GM18519 (cell line): ENCODE data around the gene RALGDS.

Source experiments
- ATAC-seq: cut with Tn5 transposase; IDR thresholded peaks from one replicate; pipeline ENCODE4 v1.9.1; 2021; ENCODE audit warnings: mild to moderate bottlenecking, moderate library complexity; ENCODE audit not compliant: unreplicated experiment, low FRiP score

Gene RALGDS

DNA sequence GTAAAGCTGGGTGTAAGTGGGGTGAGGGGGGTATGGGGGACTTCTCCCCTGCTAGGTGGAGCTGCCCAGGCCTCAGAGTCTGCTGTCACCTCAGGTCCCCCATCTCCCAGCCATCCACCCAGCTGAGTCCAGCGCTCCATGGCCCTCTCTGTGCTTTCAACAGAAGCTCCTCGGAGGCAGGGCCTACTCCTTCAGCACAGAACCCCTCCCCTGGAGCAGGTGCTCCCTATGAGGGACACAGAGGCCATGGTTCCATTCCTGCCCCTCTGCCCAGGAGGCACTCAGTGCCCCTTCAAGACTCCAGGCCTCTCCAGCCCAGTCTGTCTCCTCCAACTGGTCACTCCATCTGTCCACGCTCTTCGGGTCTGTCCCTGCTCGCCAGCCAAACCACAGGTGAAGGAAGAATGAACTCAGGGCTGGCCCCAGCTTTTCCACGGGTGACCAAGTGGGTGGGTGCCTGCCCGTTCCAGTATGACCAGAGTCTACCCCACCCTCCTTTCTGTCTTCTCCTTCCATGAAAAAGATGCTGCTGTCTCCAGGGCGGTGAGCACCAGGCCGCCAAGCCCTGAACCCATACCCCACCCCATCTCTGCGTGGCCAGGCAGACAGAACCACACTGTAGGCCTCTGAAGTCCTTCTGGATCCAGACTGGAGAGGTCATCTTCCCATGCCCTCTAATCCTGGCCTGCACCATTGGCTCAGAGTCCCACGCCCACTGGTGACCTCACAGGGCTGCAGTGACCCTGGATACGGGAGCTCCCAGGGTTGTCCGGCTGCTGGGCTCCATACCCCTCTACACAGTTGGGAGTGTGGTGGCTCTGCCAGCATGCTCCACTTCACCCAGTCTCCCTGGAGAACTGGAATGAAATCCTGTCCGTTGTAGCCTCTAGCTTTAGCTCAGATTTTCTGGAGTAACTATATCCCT is 30.8 kb upstream of the RALGDS start:
- ATAC-seq: no peak

DNA sequence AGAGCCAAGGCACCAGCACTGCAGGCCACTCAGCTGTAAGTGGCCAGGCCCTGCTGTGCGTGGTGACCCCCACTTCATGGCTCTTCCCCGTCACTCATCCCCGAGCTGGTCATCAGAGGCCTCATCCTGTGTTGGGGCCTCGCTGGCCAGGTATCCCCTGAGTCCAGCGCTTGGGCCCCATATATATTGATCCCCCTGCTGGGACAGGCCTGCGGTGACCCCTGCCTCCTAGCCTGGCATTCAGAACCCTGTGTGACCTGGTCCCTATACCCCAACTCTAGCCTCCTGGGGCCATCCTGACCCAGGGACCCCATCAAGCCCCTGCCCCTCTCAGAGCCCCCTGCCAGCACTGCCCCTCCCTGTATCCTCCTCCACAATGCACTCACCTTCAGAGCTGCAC is 30.0 kb upstream of the RALGDS start:
- ATAC-seq: no peak

DNA sequence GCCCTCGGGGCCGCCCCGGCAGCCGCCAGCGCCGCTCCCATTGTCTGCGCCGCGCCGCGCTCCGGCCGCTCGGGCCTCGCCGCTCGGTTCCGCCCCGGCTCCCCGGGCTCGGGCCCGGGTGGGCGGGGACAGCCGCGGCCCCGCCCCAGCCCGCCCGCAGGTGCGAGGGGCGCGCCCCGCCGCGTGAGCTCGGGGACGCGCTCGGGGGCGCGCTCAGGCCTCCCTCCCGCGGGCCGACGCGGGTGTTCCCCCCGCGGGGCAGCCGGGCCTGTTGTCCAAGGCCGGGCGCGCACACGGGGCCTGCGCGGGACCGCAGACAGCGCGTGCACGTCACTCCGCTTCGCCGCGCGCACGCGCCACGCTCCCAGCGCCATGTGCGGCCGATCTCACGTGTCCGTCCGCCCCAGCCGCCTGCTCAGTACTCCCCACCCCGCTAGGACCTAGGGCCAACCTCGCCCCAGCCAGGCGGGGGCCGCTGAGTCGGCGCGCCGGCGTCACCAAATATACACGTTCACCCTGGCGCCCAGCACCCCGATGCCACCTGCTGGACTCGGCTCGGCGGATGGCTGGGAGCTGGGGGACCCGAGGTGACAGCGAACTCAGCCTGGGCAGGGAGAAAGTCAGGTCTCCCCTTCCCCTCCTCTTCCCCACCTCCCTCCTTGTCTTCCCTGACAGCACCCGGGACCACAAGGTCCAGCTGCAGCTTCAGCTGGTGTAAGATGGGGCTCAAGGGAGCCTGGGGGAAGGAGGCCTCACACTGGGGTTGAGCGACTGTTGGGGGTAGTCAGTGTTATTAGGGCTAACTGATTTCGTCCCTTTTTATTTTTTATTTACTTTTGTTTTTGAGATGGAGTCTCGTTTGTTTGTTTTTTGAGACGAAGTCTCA is 28.3 kb upstream of the RALGDS start:
- peak; percentile 50 for ATAC-seq

DNA sequence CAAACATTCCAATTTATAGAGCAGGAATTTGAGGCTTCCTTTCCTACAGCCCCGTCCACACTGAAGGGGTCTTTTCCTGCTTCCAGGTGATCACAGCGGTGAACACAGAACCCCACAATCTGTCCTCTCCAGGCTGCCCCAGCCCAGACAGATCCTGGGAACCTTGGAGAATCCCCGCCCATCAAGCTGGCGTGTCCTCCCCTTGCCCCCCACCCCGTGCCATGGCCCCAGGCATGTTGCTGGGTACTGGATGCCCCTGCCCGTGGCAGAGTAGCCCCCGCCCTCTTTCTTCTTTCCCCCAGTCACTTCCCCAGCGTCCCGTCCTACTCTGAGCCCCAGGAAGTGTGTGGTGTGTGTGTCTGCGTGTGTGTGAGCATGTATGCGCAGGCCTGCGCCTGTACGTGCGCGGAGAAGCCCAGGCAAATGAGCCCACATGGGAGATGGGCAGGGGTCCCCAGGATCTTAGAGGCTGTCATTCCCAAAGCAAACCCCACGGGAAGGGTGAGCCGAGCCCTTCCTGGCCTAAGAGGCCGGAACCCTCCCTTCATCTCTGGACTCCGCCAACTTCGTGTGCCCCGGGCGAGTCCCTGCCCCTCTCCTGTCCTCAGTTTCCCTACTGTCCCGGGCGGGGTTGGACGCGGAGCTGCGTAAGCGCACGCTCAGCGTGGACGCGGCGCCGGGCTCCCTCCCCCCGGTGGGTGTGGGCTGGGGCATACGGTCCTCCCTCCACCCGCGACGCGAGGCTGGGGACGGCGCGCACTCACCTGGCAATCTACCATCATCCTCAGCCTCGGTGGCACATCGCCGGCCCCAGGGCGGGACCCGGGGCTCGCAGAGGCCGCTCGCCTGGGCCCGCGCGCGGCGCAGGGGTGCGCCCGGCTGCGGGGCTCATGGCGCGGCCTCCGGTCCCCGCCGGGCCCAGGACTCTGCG is 27.4 kb upstream of the RALGDS start:
- ATAC-seq: peak; percentile 18

DNA sequence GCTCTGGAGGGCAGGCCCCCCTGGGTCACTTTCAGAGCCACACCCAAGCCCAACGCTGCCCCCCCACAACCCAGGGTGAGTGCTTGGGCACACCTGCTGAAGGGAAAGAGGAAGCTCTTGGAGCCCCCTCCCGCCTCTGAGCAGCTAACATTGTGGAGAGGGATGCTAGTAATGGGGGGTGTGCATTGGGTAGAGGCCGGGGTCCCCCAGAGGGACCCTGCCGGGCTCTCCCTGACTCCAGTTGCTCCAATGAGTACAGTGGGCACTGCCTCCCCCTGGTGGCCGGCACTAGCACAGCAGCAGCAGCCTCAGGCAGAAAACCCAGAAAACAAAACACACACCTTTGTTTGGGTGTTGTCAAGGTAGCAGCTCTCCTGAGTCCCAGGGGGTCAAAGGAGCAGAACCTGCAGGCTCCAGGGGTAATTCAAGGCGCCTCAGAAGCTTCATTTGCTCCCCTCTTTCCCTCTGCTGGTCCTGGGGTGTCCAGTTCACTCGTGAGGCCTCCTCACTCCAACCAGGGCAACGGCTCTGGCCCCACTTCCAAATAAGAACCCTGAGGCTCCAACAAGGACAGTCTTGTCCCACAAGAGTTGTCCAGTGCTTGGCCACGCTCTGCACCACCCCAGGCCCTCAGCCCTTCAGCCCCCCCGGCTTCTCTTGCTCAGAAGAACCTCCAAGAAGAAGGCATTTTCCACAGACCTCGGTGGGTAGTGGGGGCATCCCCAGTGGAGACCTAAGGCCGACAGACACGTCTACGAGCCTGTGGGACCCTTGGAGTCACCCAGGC is 26.6 kb upstream of the RALGDS start:
- no peak for ATAC-seq

DNA sequence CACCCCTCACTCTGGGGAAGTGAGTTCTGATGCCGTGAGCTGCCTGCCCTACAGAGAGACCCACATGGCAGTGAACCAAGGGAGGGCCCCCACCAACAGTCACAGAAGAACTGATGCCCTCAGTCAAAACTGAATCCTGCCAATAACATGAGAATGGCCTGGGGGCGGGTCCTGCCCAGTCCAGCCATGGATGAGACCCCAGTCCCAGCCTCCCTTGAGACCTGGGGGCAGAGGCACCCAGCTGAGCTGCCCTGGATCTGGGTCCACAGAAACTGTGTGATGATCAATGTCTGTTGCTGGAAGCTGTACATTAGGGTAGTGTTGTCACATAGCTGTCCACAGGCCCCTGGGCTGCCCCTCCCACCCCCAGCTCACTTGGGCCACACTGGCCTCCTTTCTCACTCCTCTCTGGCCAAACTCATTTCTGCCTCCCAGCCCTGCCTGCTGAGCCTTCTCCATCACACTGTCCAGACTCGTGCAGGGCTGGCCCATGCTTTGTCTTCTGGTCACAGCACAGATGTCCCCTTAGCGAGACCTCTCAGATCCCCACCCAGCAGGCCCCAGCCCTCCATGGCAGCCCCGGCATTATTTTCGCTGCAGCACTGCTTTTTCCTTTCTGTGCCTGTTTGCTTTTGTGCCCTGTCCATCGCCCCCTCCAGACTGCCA is 25.8 kb upstream of the RALGDS start:
- ATAC-seq: no peak

DNA sequence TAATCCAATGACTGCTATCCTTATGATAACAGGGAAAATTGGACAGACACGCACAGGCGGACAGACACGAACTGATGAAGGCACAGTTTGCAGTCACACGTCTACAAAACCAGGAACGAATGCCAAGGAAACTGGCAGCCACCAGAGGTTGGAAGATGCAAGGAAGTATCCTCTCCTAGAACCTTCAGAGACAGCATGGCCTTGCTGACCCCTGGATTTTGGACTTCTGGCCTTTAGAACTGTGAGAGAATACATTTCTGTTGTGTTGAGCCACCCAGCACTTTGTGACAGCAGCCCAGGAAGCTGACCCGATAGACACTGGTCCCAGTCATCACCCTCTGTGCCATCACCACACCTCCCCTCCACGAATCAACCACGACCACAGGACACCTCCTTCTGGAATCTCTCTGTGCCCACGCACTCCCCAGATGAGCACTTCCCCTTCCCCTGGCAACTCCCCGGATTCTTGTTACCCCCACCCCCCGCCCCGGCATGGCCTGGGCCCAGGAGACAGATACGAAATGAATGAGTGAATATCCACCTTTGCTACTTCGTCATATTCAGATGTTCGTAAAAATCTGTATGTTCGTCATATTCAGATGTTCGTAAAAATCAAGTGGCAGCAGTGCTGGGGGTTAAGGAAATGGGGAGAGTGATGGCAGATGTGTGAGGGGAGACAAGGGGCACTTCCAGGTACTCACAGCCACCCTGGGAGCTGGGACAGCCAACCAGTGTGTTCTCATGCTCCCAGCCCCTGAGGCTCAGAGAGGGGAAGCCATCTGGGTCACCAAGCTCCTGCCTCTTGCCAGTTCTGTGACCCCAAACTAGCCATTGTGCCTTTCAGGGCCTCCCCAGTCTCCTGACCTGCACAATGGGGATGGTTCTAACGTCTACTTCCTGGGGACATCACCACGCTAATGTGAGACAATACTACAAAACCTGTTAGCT is 24.1 kb upstream of the RALGDS start:
- ATAC-seq: no peak

DNA sequence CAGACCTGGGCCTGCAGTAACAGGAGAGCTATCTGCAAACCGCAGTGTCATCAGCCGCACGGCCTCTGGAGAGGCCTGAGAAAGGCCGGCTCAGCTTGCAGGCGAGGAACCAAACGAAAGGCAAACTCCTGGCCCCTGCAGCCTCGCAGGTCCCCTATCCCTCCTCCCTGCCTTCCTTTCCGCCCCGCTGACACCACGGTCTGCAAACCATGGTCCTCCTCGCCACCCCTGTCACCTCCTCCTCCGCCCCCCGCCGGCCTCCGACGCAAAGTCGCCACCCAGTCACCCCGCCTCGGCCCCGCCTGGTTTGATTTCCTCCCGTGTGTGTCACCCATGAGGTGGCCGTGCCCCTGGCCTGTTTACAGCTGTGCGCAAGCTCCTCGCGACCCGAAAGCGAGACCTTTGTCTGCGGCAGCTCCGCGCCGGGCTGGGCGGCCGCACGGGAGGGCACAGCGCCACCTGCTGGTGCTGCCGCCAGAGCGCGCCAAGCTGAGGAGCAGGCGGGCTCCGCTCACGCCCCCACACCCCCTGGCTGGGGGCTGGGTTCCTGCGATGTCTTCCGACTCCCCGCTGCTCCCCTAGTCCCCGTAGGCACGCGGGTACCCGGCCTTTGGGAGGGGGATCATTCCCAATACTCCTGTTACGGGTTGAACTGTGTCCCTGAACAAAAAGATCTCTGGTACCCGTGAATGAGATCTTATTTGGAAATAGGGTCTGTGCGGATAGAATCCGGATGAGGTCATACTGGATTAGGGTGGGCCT is 23.3 kb upstream of the RALGDS start:
- ATAC-seq: no peak

DNA sequence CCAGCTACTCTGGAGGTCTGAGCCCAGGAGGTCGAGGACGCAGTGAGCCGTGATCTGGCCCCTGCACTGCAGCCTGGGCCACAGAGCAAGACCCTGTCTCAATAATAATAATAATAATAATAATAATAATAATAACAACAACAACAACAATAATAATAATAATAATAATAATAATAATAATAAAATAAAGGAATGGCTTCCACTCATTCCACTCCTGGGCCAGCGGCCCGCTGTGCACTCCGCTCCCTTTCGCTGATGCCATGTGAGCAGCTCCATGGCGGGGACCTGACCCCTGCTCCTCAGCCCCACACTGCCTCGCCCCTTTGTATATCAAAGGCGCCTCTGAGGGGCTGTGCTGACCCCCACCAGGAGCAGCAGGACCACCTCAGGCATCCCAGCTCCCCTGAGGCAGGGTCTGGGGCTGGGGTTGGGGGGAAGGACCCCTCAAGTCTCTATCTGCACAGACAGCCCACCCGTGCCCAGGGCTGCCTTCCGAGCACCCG is 22.6 kb upstream of the RALGDS start:
- ATAC-seq: no peak

DNA sequence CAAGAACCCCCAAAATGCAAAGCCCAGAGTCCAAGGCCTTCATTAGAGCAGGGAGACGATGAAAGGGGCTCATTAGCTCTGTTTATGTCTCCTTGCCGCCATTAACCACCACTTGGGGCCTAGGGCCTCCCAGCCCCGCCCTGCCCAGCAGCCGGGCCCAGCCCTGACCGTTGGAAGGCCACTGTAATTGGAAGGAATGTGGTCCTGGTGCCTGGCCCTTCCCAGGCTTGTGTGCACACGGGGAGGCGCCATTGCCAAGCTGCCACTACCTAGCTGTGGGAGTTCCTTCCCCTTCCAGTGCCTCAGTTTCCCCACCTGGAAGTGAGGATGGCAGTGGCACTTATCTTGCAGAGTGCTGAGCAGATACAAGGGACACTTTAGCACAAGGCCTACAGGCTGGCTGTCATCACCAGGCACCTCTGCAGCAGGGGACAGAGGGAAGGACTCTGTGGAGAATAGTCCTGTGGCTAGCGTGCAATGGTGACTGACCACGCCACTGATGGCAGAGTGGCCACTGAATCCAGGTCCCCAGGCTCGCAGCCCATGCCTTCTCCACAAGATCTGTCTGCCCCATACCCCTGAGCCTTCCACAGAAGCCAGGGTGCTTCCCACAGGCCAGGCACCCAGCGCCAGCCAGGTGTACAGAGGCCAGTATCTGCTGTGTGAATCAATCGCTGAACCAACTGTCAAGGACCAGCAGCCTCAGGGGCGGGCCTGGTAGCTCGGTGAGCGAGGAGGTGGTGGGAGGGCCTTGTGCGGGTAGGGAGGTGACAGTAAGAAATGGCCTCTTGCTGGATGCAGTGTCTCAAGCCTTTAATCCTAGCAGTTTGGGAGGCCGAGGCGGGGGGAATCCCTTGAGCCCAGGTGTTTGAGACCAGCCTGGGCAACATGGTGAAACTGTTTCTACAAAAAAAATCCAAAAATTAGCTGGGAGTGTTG is 21.9 kb upstream of the RALGDS start:
- no peak for ATAC-seq

DNA sequence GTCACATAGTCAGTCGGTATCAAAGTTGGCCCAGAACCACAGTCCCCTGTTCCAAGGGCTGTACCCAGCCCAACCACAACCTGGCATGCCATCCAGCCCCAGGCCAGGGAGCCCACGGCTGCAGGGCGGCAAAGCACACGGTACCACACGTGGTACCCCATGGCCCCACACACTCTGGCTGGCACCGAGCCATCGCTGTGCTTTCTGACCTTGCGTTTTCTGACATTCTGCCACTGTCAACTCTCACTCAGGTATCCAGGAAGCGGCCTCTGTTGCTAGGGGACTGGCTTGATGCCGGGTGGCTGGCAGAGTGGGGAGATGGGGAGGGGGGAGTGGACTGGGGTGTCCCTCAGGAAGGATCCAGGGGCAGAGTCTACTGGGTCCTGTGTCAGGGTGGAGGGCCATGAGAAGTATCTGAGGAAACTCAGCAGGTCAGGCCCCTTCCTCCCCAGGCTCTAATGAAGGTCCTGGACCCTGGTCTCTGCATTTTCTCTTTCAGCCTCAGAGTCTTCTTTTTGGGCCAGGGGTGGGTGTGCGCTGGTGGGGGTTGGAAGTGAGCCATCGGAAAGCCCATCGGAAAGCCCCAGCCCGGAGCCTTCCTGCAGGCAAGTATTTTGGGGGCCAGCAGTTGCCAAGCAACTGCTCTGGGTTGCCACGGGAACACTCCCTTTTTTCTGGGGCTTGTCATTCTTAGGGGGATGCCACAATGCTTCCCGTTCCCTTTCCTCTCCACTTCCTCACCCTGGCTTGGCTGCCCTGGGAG is 21.0 kb upstream of the RALGDS start:
- ATAC-seq: no peak

DNA sequence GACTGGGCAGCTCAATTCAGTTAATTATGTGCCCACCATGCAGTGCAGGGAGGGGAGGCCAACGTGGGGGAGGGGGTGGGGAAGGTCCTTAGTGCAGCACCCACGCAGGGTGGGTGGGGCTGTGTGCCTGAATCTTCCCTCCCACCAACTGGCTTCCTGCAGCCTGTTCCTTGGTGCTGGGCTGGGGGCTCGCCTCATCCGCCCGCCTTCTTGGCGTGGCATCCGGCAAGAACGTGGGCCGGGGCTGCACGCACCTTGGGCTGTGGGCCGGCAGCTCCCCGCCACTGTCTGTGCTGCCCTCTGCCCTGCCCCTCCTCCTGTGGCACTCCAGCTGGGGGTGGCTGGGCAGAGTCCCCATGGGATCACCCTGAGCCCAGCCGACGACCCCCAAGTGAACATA is 19.6 kb upstream of the RALGDS start:
- ATAC-seq: no peak

DNA sequence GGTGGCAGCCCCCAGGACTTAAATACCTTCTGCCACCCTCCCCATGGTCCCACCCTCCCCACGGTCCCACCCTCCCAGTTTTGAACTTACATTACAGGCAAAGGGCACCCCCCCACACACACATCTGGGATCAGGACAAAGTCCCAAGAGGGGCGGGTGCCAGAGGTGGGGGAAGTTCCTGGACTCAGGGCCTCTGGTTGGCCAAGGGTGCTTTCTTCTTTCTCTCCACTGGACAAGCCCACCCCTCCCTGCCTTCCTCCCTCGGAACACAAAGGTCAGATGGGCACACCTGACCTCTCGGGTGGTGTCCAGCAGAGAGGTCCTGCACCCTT is 19.1 kb upstream of the RALGDS start:
- ATAC-seq: no peak

DNA sequence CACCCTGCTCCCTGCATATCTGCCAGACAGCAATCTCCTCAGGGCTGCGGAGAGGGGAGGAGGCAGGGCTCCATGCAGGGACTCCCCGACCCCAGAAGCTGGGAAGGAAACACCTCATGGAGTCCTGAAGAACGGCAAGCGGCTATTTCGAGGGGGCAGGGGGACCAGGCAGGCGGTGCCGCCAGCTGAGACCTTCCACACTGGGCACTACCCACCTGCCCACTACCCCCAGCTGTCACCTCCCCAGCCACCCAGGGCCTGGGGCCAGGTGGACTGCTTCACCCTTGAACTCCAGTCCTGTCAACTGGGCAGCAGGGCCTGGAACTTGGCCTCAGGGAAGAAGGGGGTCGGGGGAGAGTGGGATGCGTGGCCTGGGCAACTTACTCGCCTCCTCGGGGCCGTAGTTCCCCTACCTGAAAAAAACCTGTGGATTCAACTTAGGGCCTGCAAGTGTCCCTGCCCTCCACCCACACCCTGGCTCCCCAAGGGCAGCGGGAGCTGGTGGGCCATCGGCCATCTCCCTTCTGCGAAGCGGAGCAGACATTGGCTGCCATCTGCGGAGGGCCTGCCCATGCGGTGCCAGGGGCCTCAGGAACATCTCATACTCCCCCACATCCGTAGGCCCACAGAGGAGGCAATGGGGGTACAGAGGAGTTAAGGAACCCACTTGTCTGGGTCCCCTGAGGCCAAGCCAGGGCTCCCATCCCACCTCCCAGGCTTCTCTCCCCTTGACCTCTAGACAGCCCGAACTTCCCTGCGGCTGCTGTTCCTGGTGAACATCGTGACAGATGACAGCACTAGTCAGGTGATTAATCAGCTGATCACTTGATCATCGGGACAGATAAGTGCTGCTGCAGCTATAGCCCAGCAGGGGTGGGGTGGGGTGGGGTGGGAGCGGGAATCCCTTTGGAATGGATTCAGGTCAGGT is 18.5 kb upstream of the RALGDS start:
- no peak for ATAC-seq
